DOHH2 (cell line): ENCODE data around the gene CDH4.

ENCODE experiments used
- EZH2phosphoT487 ChIP-seq: fragments of 200-600 bp; sonication (generic); IDR thresholded peaks from 2 replicates; pipeline ENCODE4 v1.6.1; 2017; ENCODE audit warnings: borderline replicate concordance, mild to moderate bottlenecking, antibody characterized with exemption, low read length, moderate library complexity, mixed read lengths
- TF ChIP-seq, protein P1 (sequence below): fragments of 200-600 bp; sonication (generic); IDR thresholded peaks from one replicate; pipeline ENCODE4 v1.5.1; 2014; ENCODE audit warnings: antibody characterized with exemption, mild to moderate bottlenecking, low read depth, low read length; ENCODE audit not compliant: poor library complexity, severe bottlenecking

DNA sequence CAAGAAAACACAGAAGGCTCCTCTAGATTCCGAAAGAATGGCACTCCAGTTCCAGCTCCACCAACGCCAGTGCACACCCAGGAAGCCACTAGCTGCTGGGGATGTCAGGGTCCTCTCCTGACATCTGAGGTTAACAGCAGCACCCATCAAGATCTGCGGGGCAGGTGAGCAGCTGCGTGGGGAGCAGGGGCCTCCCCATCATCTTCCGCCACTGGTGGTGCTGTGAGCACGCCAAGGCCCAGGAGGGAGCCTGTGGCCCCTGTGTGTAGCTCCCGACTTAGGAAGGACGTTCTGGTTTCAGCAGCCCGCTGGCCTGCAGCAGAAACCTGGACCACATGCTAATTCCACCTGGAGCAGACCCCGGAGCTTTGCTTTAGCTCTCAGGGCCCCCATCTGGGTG lies 427.4 kb downstream of the CDH4 start:
- TF ChIP-seq, protein P1, sequence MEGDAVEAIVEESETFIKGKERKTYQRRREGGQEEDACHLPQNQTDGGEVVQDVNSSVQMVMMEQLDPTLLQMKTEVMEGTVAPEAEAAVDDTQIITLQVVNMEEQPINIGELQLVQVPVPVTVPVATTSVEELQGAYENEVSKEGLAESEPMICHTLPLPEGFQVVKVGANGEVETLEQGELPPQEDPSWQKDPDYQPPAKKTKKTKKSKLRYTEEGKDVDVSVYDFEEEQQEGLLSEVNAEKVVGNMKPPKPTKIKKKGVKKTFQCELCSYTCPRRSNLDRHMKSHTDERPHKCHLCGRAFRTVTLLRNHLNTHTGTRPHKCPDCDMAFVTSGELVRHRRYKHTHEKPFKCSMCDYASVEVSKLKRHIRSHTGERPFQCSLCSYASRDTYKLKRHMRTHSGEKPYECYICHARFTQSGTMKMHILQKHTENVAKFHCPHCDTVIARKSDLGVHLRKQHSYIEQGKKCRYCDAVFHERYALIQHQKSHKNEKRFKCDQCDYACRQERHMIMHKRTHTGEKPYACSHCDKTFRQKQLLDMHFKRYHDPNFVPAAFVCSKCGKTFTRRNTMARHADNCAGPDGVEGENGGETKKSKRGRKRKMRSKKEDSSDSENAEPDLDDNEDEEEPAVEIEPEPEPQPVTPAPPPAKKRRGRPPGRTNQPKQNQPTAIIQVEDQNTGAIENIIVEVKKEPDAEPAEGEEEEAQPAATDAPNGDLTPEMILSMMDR: no peak
- TF ChIP-seq EZH2phosphoT487: no peak
